Panc1 (cell line): ENCODE measurements around the gene ASIC3. TPM values are rescaled to one million over a fixed set of nuclear protein-coding genes. Genes with fewer than 3 reads are reported as not detected.

Experiments used
- ATAC-seq: fragments of 200-7000 bp; cut with Tn5 transposase; 2 replicates; pipeline ENCODE4 v1.9.1; 2020; ENCODE audit warnings: mild to moderate bottlenecking, moderate library complexity
- BruUV-seq: library from RNA; stranded (reverse); fragments of 400-500 nt; replicated peaks from 2 replicates; lab custom pipeline; 2021; lab: Mats Ljungman, UMichigan
- CTCF ChIA-PET: fragments of 300-600 bp; sonication (Branson Sonifier 250); formaldehyde crosslinking; loops from one replicate; lab custom pipeline; 2022; ENCODE audit warnings: antibody characterized with exemption; lab: Charles Lee
- POLR2A ChIA-PET: fragments of 300-600 bp; sonication (Branson Sonifier 250); formaldehyde crosslinking; loops from one replicate; lab custom pipeline; 2022; ENCODE audit warnings: antibody characterized with exemption; lab: Charles Lee
- DNase-seq: peaks from one replicate; pipeline ENCODE4 v3.0.0-alpha.2; 2010; ENCODE audit warnings: low read depth, low spot score
- H3K27ac ChIP-seq: 2 replicates; pipeline ENCODE4 v1.5.1; 2011; ENCODE audit warnings: mild to moderate bottlenecking, low read length, inconsistent platforms
- H3K27me3 ChIP-seq: fragments of 200-500 bp; sonication (Bioruptor generic); 2 replicates; pipeline ENCODE4 v1.6.0; 2014; ENCODE audit warnings: low read length, inconsistent platforms; ENCODE audit not compliant: control insufficient read depth, insufficient read depth
- H3K36me3 ChIP-seq: fragments of 200-500 bp; sonication (Bioruptor generic); 2 replicates; pipeline ENCODE4 v1.5.1; 2014; ENCODE audit warnings: inconsistent platforms, mild to moderate bottlenecking, low read length, moderate library complexity; ENCODE audit not compliant: control insufficient read depth, insufficient read depth
- H3K4me1 ChIP-seq: 2 replicates; pipeline ENCODE4 v1.5.1; 2011; ENCODE audit warnings: inconsistent platforms, mild to moderate bottlenecking, low read length, moderate library complexity; ENCODE audit not compliant: control insufficient read depth, insufficient read depth
- H3K4me3 ChIP-seq, 2 experiments: 2 replicates each; pipeline ENCODE4 v1.5.1; 2011 to 2012; ENCODE audit warnings: low read depth in 2 of 2, low read length in 2 of 2, mild to moderate bottlenecking in 2 of 2, inconsistent platforms in 1 of 2, moderate library complexity in 1 of 2
- H3K9me3 ChIP-seq: fragments of 200-500 bp; sonication (Bioruptor generic); 2 replicates; pipeline ENCODE4 v1.5.1; 2014; ENCODE audit warnings: low read depth, mild to moderate bottlenecking, inconsistent platforms, low read length, moderate library complexity; ENCODE audit not compliant: control insufficient read depth, insufficient read depth
- CTCF ChIP-seq: fragments of 450-650 bp; IDR thresholded peaks from 2 replicates; pipeline ENCODE4 v1.5.1; 2017; ENCODE audit warnings: mild to moderate bottlenecking
- POLR2AphosphoS5 ChIP-seq: IDR thresholded peaks from 2 replicates; pipeline ENCODE4 v1.6.1; 2012; ENCODE audit warnings: mild to moderate bottlenecking, low read depth, low read length, moderate library complexity
- REST ChIP-seq, 2 experiments: IDR thresholded peaks; 2 replicates each; pipeline ENCODE4 v1.6.1; 2011 to 2012; ENCODE audit warnings: low read depth in 2 of 2, control low read depth in 1 of 2, low read length in 1 of 2, mild to moderate bottlenecking in 1 of 2, moderate library complexity in 1 of 2; ENCODE audit not compliant: insufficient read depth in 1 of 2
- SIN3A ChIP-seq: IDR thresholded peaks from 2 replicates; pipeline ENCODE4 v1.6.1; 2012; ENCODE audit warnings: low read depth, mild to moderate bottlenecking, low read length, moderate library complexity, borderline replicate concordance; ENCODE audit not compliant: insufficient read depth
- TCF7L2 ChIP-seq: IDR thresholded peaks from 2 replicates; pipeline ENCODE4 v1.6.1; 2011; ENCODE audit warnings: mild to moderate bottlenecking, low read depth, low read length, inconsistent platforms
- in situ Hi-C: cut with HindIII; loops from 2 replicates; pipeline ENCODE4 v1.10.0; 2016; ENCODE audit warnings: low sequenced_read_pairs, low pct_unique_long_range_greater_than_20kb
- intact Hi-C: fragments of 100-400 bp; cut with micrococcal nuclease; formaldehyde crosslinking; loops from one replicate; pipeline ENCODE4 v1.10.0; 2022; ENCODE audit not compliant: unreplicated experiment
- total RNA-seq: library from RNA; stranded (reverse); gene quantifications from one replicate; pipeline ENCODE4 v1.2.1, GENCODE V29; 2021; ENCODE audit not compliant: unreplicated experiment

Gene ASIC3
- total RNA-seq, 1 experiment from 2014 or later = 1.3 TPM

DNA sequence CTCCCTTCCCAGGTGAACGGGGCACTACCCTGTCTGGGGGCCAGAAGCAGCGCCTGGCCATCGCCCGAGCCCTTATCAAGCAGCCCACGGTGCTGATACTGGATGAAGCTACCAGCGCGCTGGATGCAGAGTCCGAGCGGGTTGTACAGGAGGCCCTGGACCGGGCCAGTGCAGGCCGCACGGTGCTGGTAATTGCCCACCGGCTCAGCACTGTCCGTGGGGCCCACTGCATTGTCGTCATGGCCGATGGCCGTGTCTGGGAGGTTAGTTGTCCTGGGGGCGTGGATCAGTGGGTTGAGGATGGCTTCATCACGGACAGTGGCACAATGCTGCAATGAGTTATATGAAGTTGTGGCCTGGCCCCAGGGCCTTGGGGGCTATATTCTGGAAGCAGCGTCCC, 4.4 kb upstream of the ASIC3 start:
- POLR2A ChIA-PET = no interaction called here
- in situ Hi-C loops = no loop called here

GRCh38 chr7:151045262-151045661, 3.1 kb upstream of the ASIC3 start:
- H3K27me3 ChIP-seq = no peaks in the 10 kb centered on the region
- ChIA-PET CTCF (no interaction called here), POLR2A (no interaction called here)
- ATAC-seq = no peak
- H3K4me3 ChIP-seq = no peak overlapping the region
- intact Hi-C loops (no loop called here), in situ Hi-C loops (no loop called here)
- no peak for DNase-seq
- H3K4me1 ChIP-seq = no peaks in the 10 kb centered on the region
- no peaks in the 10 kb centered on the region for H3K36me3 ChIP-seq
- no TSS peak for BruUV-seq
- no peaks in the 10 kb centered on the region for H3K9me3 ChIP-seq
- H3K27ac ChIP-seq = no peak overlapping the region
- TF ChIP-seq SIN3A (no peak), TCF7L2 (no peak)

More for the DNA sequence above, 4.4 kb upstream of the ASIC3 start:
- BruUV-seq = no TSS peak
- TF ChIP-seq REST (IDR thresholded peaks at IDR 0.05; ENCODE audit: insufficient read depth in 1 of 2, low read depth in 2 of 2, low read length in 1 of 2) (no peak), POLR2AphosphoS5 (no peak), TCF7L2 (no peak), CTCF (no peak), SIN3A (no peak)
- CTCF ChIA-PET = interaction anchor here (0.7 kb wide), 1 partner anchor 64 kb away, joined by 3 read pairs; no protein-coding TSS in a partner anchor
- ATAC-seq (no peak), DNase-seq (no peak)
- no peaks in the 10 kb centered on the region for H3K9me3 ChIP-seq
- no peak overlapping the region for H3K4me3 ChIP-seq
- intact Hi-C loops = no loop called here
- peaks cover 9% of the 10 kb centered on the region for H3K4me1 ChIP-seq
- H3K36me3 ChIP-seq = no peaks in the 10 kb centered on the region
- H3K27ac ChIP-seq = no peak overlapping the region
- H3K27me3 ChIP-seq = no peaks in the 10 kb centered on the region

- CTCF ChIA-PET = no interaction called here
- BruUV-seq = no TSS peak
Measured at GRCh38 chr7:151045967-151046366, 2.4 kb upstream of the ASIC3 start.

More at GRCh38 chr7:151045967-151046366, 2.4 kb upstream of the ASIC3 start:
- DNase-seq = no peak
- no peaks in the 10 kb centered on the region for H3K4me1 ChIP-seq
- ATAC-seq = no peak
- no peaks in the 10 kb centered on the region for H3K27me3 ChIP-seq
- POLR2A ChIA-PET = no interaction called here
- H3K9me3 ChIP-seq = no peaks in the 10 kb centered on the region
- in situ Hi-C loops (no loop called here), intact Hi-C loops (no loop called here)
- H3K27ac ChIP-seq = no peak overlapping the region
- TF ChIP-seq REST (IDR thresholded peaks at IDR 0.05; ENCODE audit: insufficient read depth in 1 of 2, low read depth in 2 of 2, low read length in 1 of 2) (no peak), CTCF (no peak), TCF7L2 (no peak), SIN3A (no peak)
- no peaks in the 10 kb centered on the region for H3K36me3 ChIP-seq
- H3K4me3 ChIP-seq = no peak overlapping the region
